GM12875 (cell line): ENCODE results near the gene PLCB1.

Experiments
- H3K4me3 ChIP-seq: one replicate; pipeline ENCODE4 v1.5.1; 2011; ENCODE audit warnings: low read depth, low read length, control low read depth
- CTCF ChIP-seq: IDR thresholded peaks from 2 replicates; pipeline ENCODE4 v1.5.1; 2011; ENCODE audit warnings: low read depth, mild to moderate bottlenecking, control low read depth, inconsistent platforms, low read length, moderate library complexity, borderline replicate concordance; ENCODE audit not compliant: insufficient read depth

The PLCB1 gene

GRCh38 chr20:8512003-8512402, 379.9 kb downstream of the PLCB1 start:
- H3K4me3 ChIP-seq, result no peak overlapping the region
- no peak for TF ChIP-seq CTCF

GRCh38 chr20:8515810-8516435, 383.9 kb downstream of the PLCB1 start:
- no peak overlapping the region for H3K4me3 ChIP-seq
- TF ChIP-seq CTCF, result no peak

GRCh38 chr20:8518878-8519277, 386.8 kb downstream of the PLCB1 start:
- H3K4me3 ChIP-seq, result no peak overlapping the region
- TF ChIP-seq CTCF, result no peak

- TF ChIP-seq CTCF, result no peak
- H3K4me3 ChIP-seq, result no peak overlapping the region
Measured at GRCh38 chr20:8519887-8520286, 387.8 kb downstream of the PLCB1 start.

- TF ChIP-seq CTCF, result no peak
- no peak overlapping the region for H3K4me3 ChIP-seq
Measured at GRCh38 chr20:8522168-8522567, 390.1 kb downstream of the PLCB1 start.

DNA sequence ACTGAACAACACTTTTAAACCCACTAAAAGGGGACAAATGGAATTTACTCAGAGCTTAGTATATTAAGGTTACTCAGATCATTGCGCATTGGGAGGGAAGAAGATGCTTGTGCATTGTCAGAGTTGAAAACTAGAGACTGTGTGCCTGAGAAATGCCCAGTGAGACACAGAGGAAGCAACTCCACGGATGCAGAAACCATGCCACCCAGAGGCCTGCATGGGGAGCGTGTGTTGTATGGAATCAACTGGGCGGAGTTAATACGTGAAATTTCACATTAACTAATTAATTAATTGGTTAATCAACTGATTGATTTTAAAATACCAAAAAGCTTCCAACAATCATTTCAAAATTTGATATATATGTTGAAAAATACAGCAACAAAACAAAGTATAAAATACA, 391.6 kb downstream of the PLCB1 start:
- H3K4me3 ChIP-seq, result no peak overlapping the region
- no peak for TF ChIP-seq CTCF

DNA sequence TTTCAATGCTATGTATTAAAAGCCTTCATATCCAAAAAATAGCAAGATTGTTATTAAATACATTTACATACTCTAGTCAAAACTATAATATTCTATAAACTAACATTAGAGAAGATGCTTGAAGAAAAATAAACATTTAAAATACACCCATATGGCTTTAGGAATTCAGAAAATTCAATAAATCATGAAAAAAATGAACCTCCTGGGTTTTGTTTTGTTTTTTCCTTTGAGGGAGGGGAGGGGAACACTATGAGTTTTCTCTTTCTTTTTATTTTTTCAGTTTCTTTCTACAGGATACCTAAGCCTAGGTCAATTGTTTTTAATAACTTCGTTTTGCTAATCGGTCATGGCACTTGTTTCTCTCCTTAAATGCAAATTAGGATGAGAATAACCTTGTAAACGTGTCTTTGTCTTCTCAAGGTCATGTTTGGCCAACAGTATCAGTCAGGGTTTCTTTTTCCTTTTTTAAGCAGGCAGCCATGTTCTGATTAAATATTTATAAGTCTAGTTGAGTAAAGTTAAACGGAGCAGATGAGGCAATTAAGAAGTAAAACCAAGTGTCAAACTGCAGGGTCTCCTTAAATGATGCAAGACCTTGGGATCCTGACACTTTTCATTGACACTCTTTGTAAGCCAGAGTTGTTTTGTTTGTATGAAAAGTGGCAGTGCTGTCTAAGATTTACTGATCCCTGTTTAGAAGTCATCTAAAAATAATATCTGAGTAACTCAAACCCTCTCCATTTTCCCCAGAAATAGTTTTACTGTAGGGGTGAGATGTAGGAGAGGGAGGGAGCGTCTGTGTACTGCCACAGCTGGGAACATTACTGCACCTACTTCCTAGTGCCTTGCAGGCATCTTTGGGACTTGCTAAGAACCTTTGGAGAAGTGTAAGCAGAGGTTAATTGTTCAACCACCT, 392.3 kb downstream of the PLCB1 start:
- no peak overlapping the region for H3K4me3 ChIP-seq
- no peak for TF ChIP-seq CTCF
